PC-3 (cell line): ENCODE results near the gene C3. TPM values are rescaled to one million over a fixed set of nuclear protein-coding genes. Genes with fewer than 3 reads are reported as not detected.

Experiments used
- ATAC-seq: fragments of 200-7000 bp; cut with Tn5 transposase; 2 replicates; pipeline ENCODE4 v1.9.1; 2020; ENCODE audit warnings: mild to moderate bottlenecking, moderate library complexity
- BruUV-seq: library from RNA; stranded (reverse); fragments of 400-500 nt; replicated peaks from 2 replicates; lab custom pipeline; 2021; lab: Mats Ljungman, UMichigan
- CTCF ChIA-PET: fragments of 300-600 bp; sonication (Branson Sonifier 250); formaldehyde crosslinking; loops from one replicate; lab custom pipeline; 2022; ENCODE audit warnings: antibody characterized with exemption; lab: Charles Lee
- POLR2A ChIA-PET: fragments of 300-600 bp; sonication (Branson Sonifier 250); formaldehyde crosslinking; loops from one replicate; lab custom pipeline; 2022; ENCODE audit warnings: antibody characterized with exemption; ENCODE audit not compliant: unreplicated experiment; lab: Charles Lee
- DNase-seq: peaks from one replicate; pipeline ENCODE4 v3.0.0-alpha.2; 2015
- H2AFZ ChIP-seq: fragments of 300-600 bp; sonication (generic); 2 replicates; pipeline ENCODE4 v1.6.0; 2016; ENCODE audit warnings: antibody characterized with exemption, low read length
- H3F3A ChIP-seq: fragments of 300-600 bp; sonication (generic); one replicate; pipeline ENCODE4 v1.6.0; 2017; ENCODE audit warnings: antibody characterized with exemption, low read length, control low read depth, mild to moderate bottlenecking; ENCODE audit not compliant: unreplicated experiment
- H3K27ac ChIP-seq: fragments of 300-600 bp; sonication (generic); 2 replicates; pipeline ENCODE4 v1.5.1; 2016; ENCODE audit warnings: mild to moderate bottlenecking, low read length
- H3K27me3 ChIP-seq: fragments of 300-600 bp; sonication (generic); 2 replicates; pipeline ENCODE4 v1.6.1; 2016; ENCODE audit warnings: low read length, mixed read lengths
- H3K36me3 ChIP-seq: fragments of 300-600 bp; sonication (generic); 2 replicates; pipeline ENCODE4 v1.6.1; 2016; ENCODE audit warnings: low read depth, mixed run types, low read length, mixed read lengths
- H3K4me1 ChIP-seq: fragments of 300-600 bp; sonication (generic); 2 replicates; pipeline ENCODE4 v1.5.1; 2016; ENCODE audit warnings: low read length; ENCODE audit not compliant: insufficient read depth
- H3K4me2 ChIP-seq: fragments of 300-600 bp; sonication (generic); 2 replicates; pipeline ENCODE4 v1.6.0; 2016; ENCODE audit warnings: low read length
- H3K4me3 ChIP-seq: fragments of 300-600 bp; sonication (generic); 2 replicates; pipeline ENCODE4 v1.5.1; 2016; ENCODE audit warnings: mild to moderate bottlenecking, low read length, mixed read lengths
- H3K79me2 ChIP-seq: fragments of 300-600 bp; sonication (generic); 2 replicates; pipeline ENCODE4 v1.6.1; 2017; ENCODE audit warnings: low read length, mixed read lengths
- H3K9ac ChIP-seq: fragments of 300-600 bp; sonication (generic); 2 replicates; pipeline ENCODE4 v1.6.0; 2016; ENCODE audit warnings: mild to moderate bottlenecking, low read length
- H3K9me2 ChIP-seq: fragments of 300-600 bp; sonication (generic); replicated peaks from 2 replicates; pipeline ENCODE4 v1.6.1; 2016; ENCODE audit warnings: mixed run types, low read length, mixed read lengths
- H3K9me3 ChIP-seq: fragments of 300-600 bp; sonication (generic); 2 replicates; pipeline ENCODE4 v1.6.1; 2016; ENCODE audit warnings: low read length, mixed read lengths
- H4K20me1 ChIP-seq: fragments of 300-600 bp; sonication (generic); 2 replicates; pipeline ENCODE4 v1.6.1; 2016; ENCODE audit warnings: low read length, mixed read lengths
- CTCF ChIP-seq: fragments of 300-600 bp; sonication (generic); conservative IDR thresholded peaks from 2 replicates; pipeline ENCODE4 v1.5.1; 2017; ENCODE audit warnings: antibody characterized with exemption, low read depth, mild to moderate bottlenecking, low read length
- EZH2 ChIP-seq: fragments of 300-600 bp; sonication (generic); IDR thresholded peaks from one replicate; pipeline ENCODE4 v1.6.1; 2017; ENCODE audit warnings: antibody characterized with exemption, mild to moderate bottlenecking, low read length; ENCODE audit not compliant: unreplicated experiment
- EZH2phosphoT487 ChIP-seq: fragments of 300-600 bp; sonication (generic); IDR thresholded peaks from 2 replicates; pipeline ENCODE4 v1.6.1; 2018; ENCODE audit warnings: mild to moderate bottlenecking, antibody characterized with exemption, low read length, borderline replicate concordance
- intact Hi-C: fragments of 100-400 bp; cut with micrococcal nuclease; formaldehyde crosslinking; loops from 2 replicates; pipeline ENCODE4 v1.9.0; 2023
- total RNA-seq: library from RNA; depleted of rRNA; stranded (reverse); fragments of >200 nt; gene quantifications from 2 replicates; pipeline ENCODE4 v1.2.3, GENCODE V29; 2014

The C3 gene
- total RNA-seq, 1 experiment from 2014 or later = 13.3 TPM

GRCh38 chr19:6708346-6708745, 12.1 kb downstream of the C3 start:
- DNase-seq = no peak
- intact Hi-C loops = no loop called here
- no peaks in the 10 kb centered on the region for H3K9me2 ChIP-seq
- no peak for TF ChIP-seq EZH2phosphoT487
- no peak for TF ChIP-seq CTCF
- no peak for TF ChIP-seq EZH2
- H3K36me3 ChIP-seq = no peaks in the 10 kb centered on the region
- CTCF ChIA-PET = interaction anchor here (0.6 kb wide), 1 partner anchor 28 kb away, joined by 4 read pairs; no protein-coding TSS in a partner anchor
- H2AFZ ChIP-seq = no peak overlapping the region
- no peaks in the 10 kb centered on the region for H3F3A ChIP-seq
- H3K27ac ChIP-seq = no peak overlapping the region
- H3K27me3 ChIP-seq = peaks cover 22% of the 10 kb centered on the region
- H3K9me3 ChIP-seq = no peaks in the 10 kb centered on the region
- H3K4me2 ChIP-seq = no peak overlapping the region
- POLR2A ChIA-PET = no interaction called here
- H4K20me1 ChIP-seq = no peaks in the 10 kb centered on the region
- H3K4me3 ChIP-seq = no peak overlapping the region
- ATAC-seq = no peak
- no peak overlapping the region for H3K9ac ChIP-seq
- no peaks in the 10 kb centered on the region for H3K4me1 ChIP-seq
- no peaks in the 10 kb centered on the region for H3K79me2 ChIP-seq
- no TSS peak for BruUV-seq

GRCh38 chr19:6707658-6708018, 12.8 kb downstream of the C3 start:
- CTCF ChIA-PET = no interaction called here
- POLR2A ChIA-PET = no interaction called here
- BruUV-seq = no TSS peak

More at GRCh38 chr19:6707658-6708018, 12.8 kb downstream of the C3 start:
- H3F3A ChIP-seq = no peaks in the 10 kb centered on the region
- no peak overlapping the region for H3K27ac ChIP-seq
- H3K4me1 ChIP-seq = no peaks in the 10 kb centered on the region
- no peaks in the 10 kb centered on the region for H4K20me1 ChIP-seq
- intact Hi-C loops = no loop called here
- H3K9me3 ChIP-seq = no peaks in the 10 kb centered on the region
- no peak for DNase-seq
- no peaks in the 10 kb centered on the region for H3K36me3 ChIP-seq
- no peaks in the 10 kb centered on the region for H3K79me2 ChIP-seq
- no peaks in the 10 kb centered on the region for H3K9me2 ChIP-seq
- no peak overlapping the region for H3K9ac ChIP-seq
- H3K4me2 ChIP-seq = no peak overlapping the region
- ATAC-seq = no peak
- H2AFZ ChIP-seq = no peak overlapping the region
- peaks cover 22% of the 10 kb centered on the region for H3K27me3 ChIP-seq
- TF ChIP-seq EZH2 (no peak), EZH2phosphoT487 (no peak), CTCF (no peak)
- H3K4me3 ChIP-seq = no peak overlapping the region
